HG03097 (cell line): ENCODE results near the gene NKAIN2.
"Not testable (repeated sequence)": the region's sequence is repeated elsewhere in the genome, so short reads cannot be mapped to it uniquely, and the experiment has no call there.

Experiments used
- ATAC-seq: cut with Tn5 transposase; IDR thresholded peaks from one replicate; pipeline ENCODE4 v1.9.1; 2021; ENCODE audit not compliant: unreplicated experiment, low FRiP score

NKAIN2 gene

GRCh38 chr6:124022051-124022450, 218.4 kb downstream of the NKAIN2 start:
- ATAC-seq = not testable (repeated sequence)

GRCh38 chr6:124022641-124023040, 219.0 kb downstream of the NKAIN2 start:
- no peak for ATAC-seq

GRCh38 chr6:124026694-124027093, 223.0 kb downstream of the NKAIN2 start:
- no peak for ATAC-seq

GRCh38 chr6:124027392-124027791, 223.7 kb downstream of the NKAIN2 start:
- no peak for ATAC-seq

- ATAC-seq = no peak
These were observed 224.5 kb downstream of the NKAIN2 start for GRCh38 chr6:124028117-124028516.

GRCh38 chr6:124029567-124029966, 225.9 kb downstream of the NKAIN2 start:
- ATAC-seq = no peak

GRCh38 chr6:124033501-124033900, 229.8 kb downstream of the NKAIN2 start:
- ATAC-seq = no peak

GRCh38 chr6:124036384-124036783, 232.7 kb downstream of the NKAIN2 start:
- no peak for ATAC-seq

- ATAC-seq = peak; percentile 99
These were observed 237.0 kb downstream of the NKAIN2 start for GRCh38 chr6:124040655-124041054.

- ATAC-seq = no peak
These were observed 248.5 kb downstream of the NKAIN2 start for GRCh38 chr6:124052120-124052519.

- ATAC-seq = no peak
These were observed 249.7 kb downstream of the NKAIN2 start for GRCh38 chr6:124053315-124053714.

GRCh38 chr6:124054034-124054433, 250.4 kb downstream of the NKAIN2 start:
- no peak for ATAC-seq

- ATAC-seq = no peak
These were observed 251.7 kb downstream of the NKAIN2 start for GRCh38 chr6:124055395-124055794.

- no peak for ATAC-seq
These were observed 252.3 kb downstream of the NKAIN2 start for GRCh38 chr6:124055963-124056362.

- no peak for ATAC-seq
These were observed 253.0 kb downstream of the NKAIN2 start for GRCh38 chr6:124056407-124057334.

GRCh38 chr6:124057461-124057860, 253.8 kb downstream of the NKAIN2 start:
- ATAC-seq = no peak

GRCh38 chr6:124064317-124065113, 260.9 kb downstream of the NKAIN2 start:
- no peak for ATAC-seq

GRCh38 chr6:124066269-124066668, 262.6 kb downstream of the NKAIN2 start:
- no peak for ATAC-seq

- ATAC-seq = no peak
These were observed 263.4 kb downstream of the NKAIN2 start for GRCh38 chr6:124066946-124067552.

- no peak for ATAC-seq
These were observed 265.7 kb downstream of the NKAIN2 start for GRCh38 chr6:124069230-124069950.
